GM18520 (cell line): ENCODE measurements around the gene SSUH2.
"Not testable (repeated sequence)": the region's sequence is repeated elsewhere in the genome, so short reads cannot be mapped to it uniquely, and the experiment has no call there.

ENCODE experiments used
- ATAC-seq: cut with Tn5 transposase; IDR thresholded peaks from one replicate; pipeline ENCODE4 v1.9.1; 2021; ENCODE audit not compliant: unreplicated experiment

Gene SSUH2

DNA sequence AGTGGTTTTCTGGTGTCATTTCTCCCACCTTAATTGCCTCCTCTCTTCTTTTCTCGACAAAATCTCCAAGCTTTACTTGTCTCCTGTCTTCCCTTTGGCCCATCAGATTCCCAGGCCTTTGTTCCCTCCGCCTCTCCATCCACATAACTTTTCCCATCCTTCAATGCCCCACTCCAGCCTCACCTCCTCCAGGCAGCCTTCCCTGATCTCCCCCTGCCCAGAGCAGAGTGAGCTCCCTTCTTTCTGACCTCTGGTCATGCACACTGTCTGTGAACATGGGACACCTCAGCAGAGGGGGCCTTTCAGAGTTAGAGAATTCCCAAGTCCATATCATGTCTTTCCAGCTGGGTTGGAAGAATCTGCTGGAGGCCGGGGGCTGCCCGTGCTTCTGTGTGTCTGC, 14.6 kb upstream of the SSUH2 start:
- ATAC-seq: no peak

DNA sequence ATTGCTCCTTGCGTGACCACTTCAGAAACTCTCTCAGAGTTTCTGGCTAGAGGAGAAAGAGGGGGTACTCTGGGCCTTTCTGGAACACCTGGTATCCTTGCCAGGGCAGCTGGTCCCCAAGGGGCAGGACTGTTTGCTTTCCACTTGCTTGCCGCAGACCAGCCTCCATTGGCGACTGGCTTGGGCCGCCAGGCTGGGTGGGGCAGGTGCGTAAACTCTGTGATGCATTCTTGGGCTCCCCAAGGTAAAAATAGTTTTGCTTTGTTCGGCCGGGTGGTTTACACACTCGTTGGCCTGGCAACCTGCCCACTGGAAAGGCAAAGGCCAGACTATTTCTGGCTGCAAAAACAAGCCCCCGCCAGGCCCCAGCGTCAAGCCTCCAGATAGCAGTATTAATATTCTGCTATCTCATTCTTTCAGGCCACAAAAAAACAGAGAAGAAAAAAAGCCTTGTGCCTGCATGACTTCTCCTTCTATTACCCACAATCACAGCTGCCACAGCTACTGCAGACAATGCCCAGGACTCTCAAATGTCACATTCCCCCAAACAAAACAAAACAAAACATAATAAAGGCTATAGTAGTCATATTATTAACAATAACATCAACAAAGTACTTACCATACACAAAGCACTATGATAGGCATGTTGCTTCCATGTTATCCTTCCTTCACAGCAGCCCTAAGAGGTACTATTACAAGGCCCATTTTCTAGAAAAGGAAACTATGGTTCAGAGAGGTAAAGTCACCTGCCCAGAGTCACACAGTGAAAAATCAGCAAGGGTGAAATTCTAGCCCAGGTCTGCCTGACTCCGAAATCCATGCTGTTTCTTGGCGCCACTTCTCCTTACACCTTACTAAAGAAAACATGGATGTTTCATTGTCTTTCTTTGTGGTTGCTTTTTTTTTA, 14.0 kb upstream of the SSUH2 start:
- peak; percentile 81 for ATAC-seq

GRCh38 chr3:8657804-8658305, 13.3 kb upstream of the SSUH2 start:
- ATAC-seq: peak; percentile 30

- no peak for ATAC-seq
Measured at GRCh38 chr3:8656240-8656639, 11.6 kb upstream of the SSUH2 start.

- ATAC-seq: no peak
Measured at GRCh38 chr3:8655387-8655835, 10.8 kb upstream of the SSUH2 start.

GRCh38 chr3:8654572-8655329, 10.2 kb upstream of the SSUH2 start:
- not testable (repeated sequence) for ATAC-seq

DNA sequence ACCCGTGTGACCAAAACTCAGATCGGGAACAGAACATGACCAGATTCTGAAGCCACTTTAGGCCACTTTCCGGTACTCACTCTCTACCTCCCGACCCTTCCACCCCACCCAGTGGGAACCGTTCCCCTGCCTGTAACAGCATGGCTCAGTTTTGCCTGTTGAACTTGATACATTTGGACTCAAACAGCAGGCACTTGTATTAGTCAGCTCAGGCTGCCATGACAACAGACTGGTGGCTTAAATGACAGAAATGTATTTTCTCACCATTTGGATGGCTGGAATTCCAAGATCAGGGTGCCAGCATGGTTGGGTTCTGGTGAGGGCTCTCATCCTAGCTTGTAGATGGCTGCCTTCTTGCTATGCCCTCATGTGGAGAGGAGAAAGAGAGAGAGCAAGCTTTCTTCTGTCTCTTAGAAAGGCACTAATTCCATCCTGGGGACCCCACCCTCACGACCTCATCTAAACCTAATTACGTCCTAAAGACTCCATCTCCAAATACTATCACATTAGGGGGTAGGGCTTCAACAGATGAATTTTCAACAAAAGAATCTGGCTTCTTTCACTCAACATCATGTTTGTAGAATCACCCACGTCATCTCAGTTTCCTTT, 9.3 kb upstream of the SSUH2 start:
- no peak for ATAC-seq

- ATAC-seq: no peak
Measured at GRCh38 chr3:8652324-8652987, 7.9 kb upstream of the SSUH2 start.

- ATAC-seq: no peak
Measured at GRCh38 chr3:8651418-8652323, 7.1 kb upstream of the SSUH2 start.

DNA sequence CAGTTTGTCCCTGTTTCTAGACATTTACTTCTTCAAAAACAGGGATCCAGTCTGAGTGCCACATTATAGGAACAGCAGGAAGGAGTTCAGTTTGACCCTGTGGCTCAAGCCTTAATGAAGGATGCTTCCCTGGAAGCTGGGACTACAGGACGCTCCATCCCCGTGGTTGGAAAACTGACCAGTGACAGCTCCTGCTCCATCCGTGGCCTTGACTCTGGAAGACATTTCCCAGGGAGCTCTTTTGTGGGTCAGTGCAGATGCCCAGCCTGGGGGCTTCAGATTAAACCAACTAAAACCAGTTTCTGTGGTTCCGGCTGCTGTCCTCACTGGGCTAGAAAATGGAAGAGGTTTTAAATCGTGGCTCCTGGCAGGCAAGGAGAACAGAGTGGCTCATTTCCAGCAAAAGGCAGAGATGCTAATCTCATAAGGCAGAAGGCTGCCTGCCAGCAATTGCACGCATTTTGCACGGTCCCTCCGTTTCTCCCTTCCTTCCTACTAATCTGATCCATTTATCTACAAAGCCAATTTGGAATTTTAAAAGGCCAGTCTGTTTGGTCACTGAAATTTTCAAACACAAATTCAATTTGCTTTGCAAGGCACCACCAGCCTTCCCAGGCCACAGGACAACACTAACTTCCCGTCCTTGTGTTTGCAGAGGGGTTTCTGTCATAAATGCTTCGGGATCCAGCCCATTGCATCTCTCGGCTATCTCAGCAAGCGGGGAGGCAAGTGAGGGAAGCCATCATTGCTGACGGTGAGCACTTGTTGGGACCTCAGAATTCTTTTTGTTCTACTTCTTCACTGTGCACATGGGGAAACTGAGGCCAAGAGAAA, 6.2 kb upstream of the SSUH2 start:
- ATAC-seq: no peak

GRCh38 chr3:8649757-8650156, 5.2 kb upstream of the SSUH2 start:
- ATAC-seq: no peak

DNA sequence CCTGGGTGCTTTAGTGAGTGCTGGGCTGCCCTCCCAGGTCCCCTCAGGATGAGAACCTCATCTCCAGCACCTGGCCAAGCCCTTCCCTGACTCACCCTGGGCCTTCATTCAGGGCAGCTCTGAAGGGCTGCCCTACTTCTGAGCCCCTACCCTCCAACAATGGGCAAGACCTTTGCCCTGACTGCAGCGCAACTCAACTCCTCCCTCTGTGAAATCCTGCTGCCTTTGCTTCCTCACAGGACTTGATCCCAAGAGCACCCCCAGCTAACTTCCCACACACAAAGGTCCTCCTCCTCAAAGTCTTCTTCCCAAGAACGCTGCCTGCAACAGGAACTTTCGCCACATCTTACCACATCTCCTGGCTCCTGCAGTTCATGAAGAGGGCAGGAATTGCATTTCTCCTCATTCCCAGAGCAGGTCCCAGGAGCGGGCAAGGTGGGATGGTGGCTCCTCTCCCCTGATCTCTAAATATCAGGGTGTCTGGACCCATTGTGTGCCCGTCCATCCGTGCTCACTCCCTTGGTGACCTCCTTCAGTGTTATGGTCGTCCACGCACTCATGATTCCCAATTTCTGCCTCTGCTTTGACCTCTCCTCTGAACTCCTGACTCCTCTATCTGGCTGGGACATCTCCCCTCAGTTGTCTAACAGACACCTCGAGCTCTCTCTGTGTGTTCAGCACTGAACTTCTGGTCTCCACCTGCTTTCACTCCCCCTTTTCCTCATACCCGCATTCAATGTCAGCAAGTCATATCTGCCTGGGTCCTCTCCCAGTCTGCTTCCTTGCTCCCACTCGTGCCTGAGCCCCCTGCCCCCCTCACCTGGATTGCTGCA, 4.5 kb upstream of the SSUH2 start:
- no peak for ATAC-seq

DNA sequence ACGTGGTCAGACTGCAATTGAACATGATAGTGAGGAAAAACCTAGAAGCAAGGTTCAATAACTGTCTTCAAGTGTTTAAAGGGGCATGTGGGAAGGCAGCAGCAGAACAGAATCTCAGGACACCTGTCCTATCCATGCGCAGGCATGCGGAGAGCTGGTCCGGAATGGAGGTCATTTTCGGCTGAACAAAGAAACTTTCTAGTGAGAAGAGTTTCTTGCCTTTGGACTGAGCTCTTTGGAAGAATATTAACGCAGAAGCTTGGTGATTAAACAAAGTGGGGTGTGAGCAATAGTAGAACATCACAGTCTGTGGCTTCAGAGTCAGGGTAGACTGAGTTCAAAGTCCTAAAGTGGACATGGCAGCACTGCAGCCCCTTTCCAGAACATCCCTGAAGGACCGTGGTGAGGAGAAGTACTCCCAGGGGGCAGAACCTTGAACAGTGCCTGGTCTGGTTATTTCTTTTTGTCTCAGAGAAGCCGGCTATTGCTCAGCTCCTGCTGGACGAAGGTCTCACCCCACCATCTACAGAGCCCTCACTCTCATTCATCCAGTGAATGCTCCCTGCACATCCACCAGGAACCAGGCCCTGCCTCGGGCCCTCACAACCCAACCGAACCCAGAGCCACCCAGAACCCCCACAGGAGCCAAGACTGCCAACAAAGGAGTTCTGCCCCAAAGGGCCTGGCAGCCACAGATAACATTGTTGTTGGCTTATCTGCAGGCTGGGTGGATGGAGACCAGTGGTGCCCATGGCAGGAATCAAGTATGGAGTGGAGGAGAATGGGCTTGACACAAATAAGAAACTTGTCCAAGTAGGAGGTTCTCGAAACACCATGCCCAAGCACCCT, 2.8 kb upstream of the SSUH2 start:
- ATAC-seq: no peak

- ATAC-seq: no peak
Measured at GRCh38 chr3:8646313-8646938, 1.8 kb upstream of the SSUH2 start.

- ATAC-seq: no peak
Measured at GRCh38 chr3:8645712-8646111, 1.1 kb upstream of the SSUH2 start.

DNA sequence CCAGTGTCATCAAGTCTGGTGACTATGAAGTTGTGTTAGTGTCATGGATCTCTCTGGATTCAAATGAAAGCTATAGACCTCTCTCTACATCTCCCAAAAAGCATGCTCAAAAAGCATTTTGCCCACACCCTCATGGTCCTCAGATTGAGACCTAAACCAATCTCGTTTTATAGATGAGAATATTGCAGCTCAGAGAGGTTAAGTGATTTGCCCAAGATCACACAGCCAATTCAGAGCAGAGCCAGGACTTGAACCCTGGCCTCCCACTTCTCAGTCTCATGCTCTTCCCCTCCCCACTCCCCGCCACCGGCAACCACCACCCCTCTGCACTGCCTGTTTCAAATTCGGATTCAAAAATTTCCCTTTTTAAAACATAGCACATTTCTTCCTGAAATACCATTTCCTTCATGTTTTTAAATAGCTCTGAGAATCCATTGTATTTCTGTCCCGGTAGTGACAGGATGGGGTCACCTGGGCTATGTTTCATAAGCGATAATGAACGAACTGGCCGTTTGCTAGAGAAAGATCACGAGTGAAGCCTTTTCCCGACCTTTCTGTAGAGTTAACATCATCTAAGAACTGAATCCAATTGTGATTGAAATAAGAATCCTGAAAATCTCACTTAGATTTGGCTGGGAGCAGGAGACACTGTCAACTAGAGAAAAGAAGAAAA, 769 bp downstream of the SSUH2 start:
- ATAC-seq: no peak
